Heart left ventricle (tissue), 16 donors: ENCODE results near the gene AGK. TPM values are rescaled to one million over a fixed set of nuclear protein-coding genes. Genes with fewer than 3 reads are reported as not detected.

ENCODE experiments used
- ATAC-seq, 4 donors: fragments of 200-7000 bp; cut with Tn5 transposase; one replicate each; pipeline ENCODE4 v1.9.1; 2020 to 2022; ENCODE audit warnings: moderate library complexity in 4 of 4, mild to moderate bottlenecking in 3 of 4, moderate number of reproducible peaks in 1 of 4
- DNase-seq, 5 donors: peaks; one replicate each; pipeline ENCODE4 v3.0.0-alpha.2; 2020
- H3K27ac ChIP-seq, 12 donors: fragments of 200-600 bp; sonication (generic) in 4 of 12; one replicate each; pipeline versions ENCODE4 v1.5.0 to v1.8.0; 2016 to 2022; ENCODE audit warnings: mild to moderate bottlenecking in 2 of 12
- H3K27me3 ChIP-seq, 9 donors: fragments of 200-600 bp; sonication (generic) in 2 of 9; one replicate each; pipeline versions ENCODE4 v1.5.1 to v1.8.0; 2016 to 2022; ENCODE audit warnings: mild to moderate bottlenecking in 3 of 9
- H3K36me3 ChIP-seq, 9 donors: fragments of 200-600 bp; sonication (generic) in 2 of 9; one replicate each; pipeline versions ENCODE4 v1.5.0 to v1.8.0; 2018 to 2022; ENCODE audit warnings: mild to moderate bottlenecking in 2 of 9
- H3K4me1 ChIP-seq, 12 donors: fragments of 200-600 bp; sonication (generic) in 4 of 12; one replicate each; pipeline versions ENCODE4 v1.5.0 to v1.8.0; 2016 to 2022; ENCODE audit warnings: mild to moderate bottlenecking in 3 of 12
- H3K4me3 ChIP-seq, 12 donors: fragments of 200-600 bp; sonication (generic) in 4 of 12; one replicate each; pipeline versions ENCODE4 v1.5.0 to v1.8.0; 2017 to 2022; ENCODE audit warnings: mild to moderate bottlenecking in 9 of 12, moderate library complexity in 4 of 12
- H3K9me3 ChIP-seq, 12 donors: fragments of 200-600 bp; sonication (generic) in 4 of 12; one replicate each; pipeline versions ENCODE4 v1.5.0 to v1.8.0; 2016 to 2022; ENCODE audit warnings: mild to moderate bottlenecking in 1 of 12
- CTCF ChIP-seq, 12 donors: fragments of 200-600 bp; sonication (generic) in 4 of 12; IDR thresholded peaks; one replicate each; pipeline versions ENCODE4 v1.5.0 to v1.8.0; 2018 to 2022; ENCODE audit warnings: antibody characterized with exemption in 12 of 12, mild to moderate bottlenecking in 5 of 12
- POLR2A ChIP-seq, 2 donors: fragments of 450-650 bp; IDR thresholded peaks; one replicate each; pipeline ENCODE4 v1.6.1; 2017; ENCODE audit warnings: antibody characterized with exemption in 2 of 2, mild to moderate bottlenecking in 2 of 2, moderate library complexity in 2 of 2
- WGBS, 4 donors: extraction: QIAGEN DNeasy Blood & Tissue Kit in 2 of 4; methylation state at CpG; one replicate each; pipeline versions ENCODE4 v1.1.5 to v1.1.7; 2013 to 2018; 5-methylcytosine and 5-hydroxymethylcytosine counted together
- intact Hi-C, 10 donors: fragments of 100-400 bp; cut with DNase I; formaldehyde crosslinking; loops; one replicate each; pipeline versions ENCODE4 v1.11.1 to v1.14.2; 2022
- polyA plus RNA-seq, 2 donors: library from polyadenylated mRNA; stranded (reverse); fragments of 200-250 nt; gene quantifications; one replicate each; pipeline ENCODE4 v1.2.3, GENCODE V29; 2013
- total RNA-seq, 9 donors: library from RNA; depleted of rRNA in 2 of 9; stranded (reverse); fragments of >200 nt in 2 of 9; fragmentation: NEBNext Ultra II Directional in 3 of 9; extraction: Animal tissue kit (Norgen Biotek cat#: 25700) in 3 of 9; gene quantifications; one replicate each; pipeline versions ENCODE4 v1.1.0 to v1.2.4, GENCODE V29; 2016 to 2023
- donor health status: ischemic (EF 13 %, LVEDD 7.1; RV severe dilation, severe dysfunction).
- donor health status: healthy with polysubstance abuse.
- donor health status: DM: no; HTN: yes; CAD: no.
- donor health status: DM: no; HTN: no; CAD: no.
- donor health status: ischemic (EF 25% LVEDD 6.9; RV normal size, moderate dysfunction).
- donor health status: ischemic (EF 25% LVEDD 5.7; RV mildly dilated, moderate dysfunction).
- donor health status: healthy.
- donor health status: DM: yes; HTN: yes; CAD: no.
- donor health status: ischemic (EF 35%, LVEDD 5.7; RV mildly dilated, moderate dysfunction).
- donor health status: nonischemic (EF 11% LVEDD 7.7; RV severe dilation, severe dysfunction).
- donor health status: DM: yes; HTN: yes; CAD: no.
- donor health status: PGD.
- donor health status: ischemic (EF 29% LVEDD 5.4; RV normal size, mild dysfunction).
- donor health status: nonischemic (EF 23%, LVEDD 6.1; RV moderate dilation, normal function).

Gene AGK
- total and polyA plus RNA-seq, 11 donors: 21.4 to 49.8 (median 37.9) TPM

- Histone ChIP-seq H3K9me3 (peaks cover 0 to 4% (median 0%) of the 10 kb centered on the region in 12 donors), H3K27ac (peak overlapping the region in 10 of 12 donors; percentile 33 to 82 (median 72)), H3K4me3 (no peak overlapping the region), H3K4me1 (peaks cover 0 to 45% (median 6%) of the 10 kb centered on the region in 12 donors), H3K36me3 (peaks cover 0 to 44% (median 11%) of the 10 kb centered on the region in 9 donors), H3K27me3 (no peaks in the 10 kb centered on the region)
- intact Hi-C loops: no loop called here
- TF ChIP-seq POLR2A (IDR thresholded peaks at IDR 0.05): no peak
- TF ChIP-seq CTCF (IDR thresholded peaks at IDR 0.05): no peak
- 87 to 91% (median 88%) methylated on average over 6 of the region's 6 CpGs for WGBS, 4 donors
- DNase-seq (no peak), ATAC-seq (no peak)
Measured at GRCh38 chr7:141675436-141676215, 124.4 kb downstream of the AGK start.

- intact Hi-C loops: no loop called here
- H3K36me3 ChIP-seq: peaks cover 0 to 44% (median 18%) of the 10 kb centered on the region in 9 donors
- 86 to 100% (median 88%) methylated on average over 3 of the region's 3 CpGs for WGBS, 4 donors
Measured at GRCh38 chr7:141676618-141677017, 125.4 kb downstream of the AGK start.

GRCh38 chr7:141679014-141679413 is 127.8 kb downstream of the AGK start:
- Histone ChIP-seq H3K4me3 (no peak overlapping the region), H3K36me3 (peaks cover 0 to 63% (median 36%) of the 10 kb centered on the region in 9 donors), H3K9me3 (no peaks in the 10 kb centered on the region), H3K27me3 (no peaks in the 10 kb centered on the region), H3K4me1 (peaks cover 0 to 23% (median 5%) of the 10 kb centered on the region in 12 donors), H3K27ac (no peak overlapping the region)
- TF ChIP-seq POLR2A (IDR thresholded peaks at IDR 0.05) (no peak), CTCF (IDR thresholded peaks at IDR 0.05) (no peak)
- DNase-seq (no peak), ATAC-seq (no peak)
- intact Hi-C loops: no loop called here

More at GRCh38 chr7:141676618-141677017, 125.4 kb downstream of the AGK start:
- peaks cover 0 to 44% (median 6%) of the 10 kb centered on the region in 12 donors for H3K4me1 ChIP-seq
- peak overlapping the region in 2 of 12 donors; percentile 78 to 79 for H3K27ac ChIP-seq
- DNase-seq (no peak), ATAC-seq (no peak)
- H3K4me3 ChIP-seq: no peak overlapping the region
- H3K27me3 ChIP-seq: no peaks in the 10 kb centered on the region
- peaks cover 0 to 4% (median 0%) of the 10 kb centered on the region in 12 donors for H3K9me3 ChIP-seq
- no peak for TF ChIP-seq CTCF (IDR thresholded peaks at IDR 0.05)
- TF ChIP-seq POLR2A (IDR thresholded peaks at IDR 0.05): no peak

GRCh38 chr7:141685285-141686023 is 134.2 kb downstream of the AGK start:
- Histone ChIP-seq H3K4me3 (no peak overlapping the region), H3K4me1 (peaks cover 0 to 27% (median 6%) of the 10 kb centered on the region in 12 donors), H3K36me3 (peaks cover 0 to 57% (median 51%) of the 10 kb centered on the region in 9 donors), H3K27ac (no peak overlapping the region), H3K9me3 (no peaks in the 10 kb centered on the region), H3K27me3 (no peaks in the 10 kb centered on the region)
- no peak for TF ChIP-seq POLR2A (IDR thresholded peaks at IDR 0.05)
- TF ChIP-seq CTCF (IDR thresholded peaks at IDR 0.05): no peak
- ATAC-seq: no peak
- 92 to 96% (median 92%) methylated on average over 27 of the region's 27 CpGs for WGBS, 4 donors
- intact Hi-C loops: no loop called here
- DNase-seq: no peak
